NB4 (cell line): ENCODE measurements around the gene RANBP1.

ENCODE experiments used
- MYC ChIP-seq: IDR thresholded peaks from 2 replicates; pipeline ENCODE4 v1.6.1; 2011; ENCODE audit warnings: low read depth, low read length
- POLR2A ChIP-seq: IDR thresholded peaks from 2 replicates; pipeline ENCODE4 v1.6.1; 2011; ENCODE audit warnings: mild to moderate bottlenecking; ENCODE audit not compliant: insufficient read length; ENCODE audit errors: extremely low read depth
- TF ChIP-seq, protein P1 (sequence below): IDR thresholded peaks from one replicate; pipeline ENCODE4 v1.5.1; 2012; ENCODE audit warnings: low read depth, low read length
- TF ChIP-seq, protein P2 (sequence below): IDR thresholded peaks from 2 replicates; pipeline ENCODE4 v1.6.1; 2011; ENCODE audit warnings: low read depth, low read length

DNA sequence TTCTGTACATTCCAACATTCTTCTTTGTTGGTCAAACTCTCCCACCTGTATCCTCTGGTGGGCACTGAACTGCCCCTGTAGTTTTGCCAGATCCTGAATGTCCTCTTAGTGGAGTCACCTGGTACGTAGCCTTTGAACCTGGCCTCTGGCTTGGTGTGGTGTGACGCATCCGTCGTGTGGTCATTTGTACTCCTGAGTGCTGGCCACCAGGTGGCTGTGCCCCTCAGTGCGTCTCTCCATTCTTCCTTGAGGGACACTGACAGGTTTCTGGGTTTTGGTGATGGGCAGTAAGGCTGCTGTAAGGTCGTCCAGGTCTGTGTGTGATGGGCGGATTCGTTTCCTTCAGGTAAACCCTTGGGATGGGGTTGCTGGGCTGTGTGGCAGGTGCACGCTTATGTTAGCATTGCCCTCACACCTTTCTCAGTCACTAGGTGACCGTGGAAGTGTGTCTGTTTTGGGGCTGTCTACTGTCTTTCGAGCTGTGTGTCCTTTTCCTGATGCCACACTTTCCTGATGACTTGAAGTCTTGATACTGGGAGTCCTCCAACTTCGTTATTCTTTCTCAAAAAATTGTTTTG lies 13.6 kb upstream of the RANBP1 start:
- TF ChIP-seq POLR2A (no peak), MYC (no peak)
- TF ChIP-seq, protein P1, sequence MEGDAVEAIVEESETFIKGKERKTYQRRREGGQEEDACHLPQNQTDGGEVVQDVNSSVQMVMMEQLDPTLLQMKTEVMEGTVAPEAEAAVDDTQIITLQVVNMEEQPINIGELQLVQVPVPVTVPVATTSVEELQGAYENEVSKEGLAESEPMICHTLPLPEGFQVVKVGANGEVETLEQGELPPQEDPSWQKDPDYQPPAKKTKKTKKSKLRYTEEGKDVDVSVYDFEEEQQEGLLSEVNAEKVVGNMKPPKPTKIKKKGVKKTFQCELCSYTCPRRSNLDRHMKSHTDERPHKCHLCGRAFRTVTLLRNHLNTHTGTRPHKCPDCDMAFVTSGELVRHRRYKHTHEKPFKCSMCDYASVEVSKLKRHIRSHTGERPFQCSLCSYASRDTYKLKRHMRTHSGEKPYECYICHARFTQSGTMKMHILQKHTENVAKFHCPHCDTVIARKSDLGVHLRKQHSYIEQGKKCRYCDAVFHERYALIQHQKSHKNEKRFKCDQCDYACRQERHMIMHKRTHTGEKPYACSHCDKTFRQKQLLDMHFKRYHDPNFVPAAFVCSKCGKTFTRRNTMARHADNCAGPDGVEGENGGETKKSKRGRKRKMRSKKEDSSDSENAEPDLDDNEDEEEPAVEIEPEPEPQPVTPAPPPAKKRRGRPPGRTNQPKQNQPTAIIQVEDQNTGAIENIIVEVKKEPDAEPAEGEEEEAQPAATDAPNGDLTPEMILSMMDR, result no peak
- TF ChIP-seq, protein P2, sequence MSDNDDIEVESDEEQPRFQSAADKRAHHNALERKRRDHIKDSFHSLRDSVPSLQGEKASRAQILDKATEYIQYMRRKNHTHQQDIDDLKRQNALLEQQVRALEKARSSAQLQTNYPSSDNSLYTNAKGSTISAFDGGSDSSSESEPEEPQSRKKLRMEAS, result no peak
